NCI-H748 (cell line): Measurements from ENCODE around the gene SAMD8.
A peak's percentile ranks its signal among the peaks of the same experiment; 100 is the strongest.
"Not testable (repeated sequence)": the region's sequence is repeated elsewhere in the genome, so short reads cannot be mapped to it uniquely, and the experiment has no call there.

Experiments used
- DNase-seq: peaks from one replicate; lab custom pipeline; 2025; ENCODE audit not compliant: unreplicated experiment; lab: John Stamatoyannopoulos, UW

SAMD8 gene

GRCh38 chr10:75137533-75138438, 26.3 kb downstream of the SAMD8 start:
- no peak for DNase-seq

DNA sequence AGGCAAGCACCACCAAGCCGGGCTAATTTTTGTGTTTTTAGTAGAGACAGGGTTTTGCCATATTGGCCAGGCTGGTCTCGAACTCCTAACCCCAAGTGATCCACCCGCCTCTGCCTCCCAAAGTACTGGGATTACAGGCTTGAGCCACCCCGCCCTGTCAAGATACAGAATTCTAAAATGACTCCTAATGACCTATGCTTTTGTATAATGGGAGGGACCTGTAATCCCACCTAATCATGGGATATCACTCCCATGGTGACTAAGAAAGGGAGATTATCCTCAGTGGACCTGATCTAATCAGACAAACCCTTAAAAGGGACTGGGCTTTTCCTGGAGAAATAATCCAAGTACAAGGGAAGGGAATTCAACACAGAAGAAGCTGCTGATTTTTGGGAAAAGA, 28.8 kb downstream of the SAMD8 start:
- DNase-seq = no peak

GRCh38 chr10:75143353-75143752, 31.9 kb downstream of the SAMD8 start:
- DNase-seq = no peak

DNA sequence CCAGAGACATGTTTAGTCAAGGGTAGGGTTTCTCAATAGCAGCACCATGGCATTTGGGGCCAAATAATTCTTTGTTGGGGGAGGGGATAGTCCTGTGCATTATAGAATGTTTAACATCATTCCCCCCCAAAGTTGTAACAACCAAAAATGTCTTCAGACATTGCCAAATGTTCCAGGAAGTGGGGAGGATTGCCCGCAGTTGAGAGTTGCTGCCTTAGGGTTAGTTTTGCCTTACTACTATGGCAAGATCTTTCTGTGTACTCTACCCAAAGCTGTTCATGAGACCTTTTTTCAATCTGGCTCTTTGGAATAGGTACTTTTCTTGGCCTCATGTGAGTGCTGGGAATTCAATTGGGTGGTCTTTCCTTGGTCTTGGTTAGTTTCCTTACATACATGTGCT, 34.1 kb downstream of the SAMD8 start:
- DNase-seq = no peak

DNA sequence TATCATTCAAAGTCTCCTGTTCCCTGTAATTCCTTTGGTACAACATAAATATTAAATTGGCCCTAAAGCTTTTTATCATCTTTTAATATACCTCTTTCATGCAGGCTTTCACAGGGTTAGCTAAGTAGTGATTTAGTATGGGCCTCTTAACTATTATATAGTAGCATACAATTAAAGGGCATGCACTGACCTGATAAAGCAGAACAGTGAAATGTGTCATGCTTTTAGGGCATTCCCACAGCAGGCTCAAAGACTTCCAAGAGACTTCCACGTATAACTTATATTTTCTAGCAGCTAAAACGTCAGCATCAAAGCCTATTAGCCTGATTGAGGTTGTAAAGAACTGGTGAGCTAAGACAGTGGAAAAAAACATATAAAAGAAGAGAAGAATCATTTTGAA, 35.3 kb downstream of the SAMD8 start:
- DNase-seq = no peak

DNA sequence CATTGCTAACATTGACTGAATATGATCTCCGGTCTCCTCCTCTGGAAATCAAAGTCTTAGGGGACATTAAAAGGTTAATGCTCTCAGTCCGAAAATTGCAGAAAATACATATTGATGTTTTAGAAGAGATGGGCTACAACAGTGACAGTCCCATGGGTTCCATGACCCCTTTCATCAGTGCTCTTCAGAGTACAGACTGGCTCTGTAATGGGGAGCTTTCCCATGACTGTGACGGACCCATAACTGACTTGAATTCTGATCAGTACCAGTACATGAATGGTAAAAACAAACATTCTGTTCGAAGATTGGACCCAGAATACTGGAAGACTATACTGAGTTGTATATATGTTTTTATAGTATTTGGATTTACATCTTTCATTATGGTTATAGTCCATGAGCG, 39.2 kb downstream of the SAMD8 start:
- DNase-seq = no peak

DNA sequence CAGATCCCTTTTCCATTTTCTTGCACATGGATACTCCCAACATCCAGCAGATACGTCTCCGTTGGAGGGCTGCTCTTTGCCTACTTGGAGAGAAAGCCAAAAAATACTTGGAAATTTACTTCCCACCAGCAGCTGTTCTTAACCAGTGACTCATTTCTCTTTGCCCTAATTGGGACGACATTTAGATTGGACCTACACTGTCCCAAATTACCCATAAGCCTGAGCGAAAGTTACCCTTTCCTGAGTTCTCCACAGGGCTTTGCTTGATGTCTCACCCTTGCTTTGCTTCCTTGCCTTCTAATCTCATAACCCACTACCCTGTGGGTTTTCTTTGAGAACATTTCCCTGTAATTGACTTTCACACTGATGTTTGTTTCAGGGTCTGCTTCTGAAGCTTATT, 48.1 kb downstream of the SAMD8 start:
- no peak for DNase-seq

DNA sequence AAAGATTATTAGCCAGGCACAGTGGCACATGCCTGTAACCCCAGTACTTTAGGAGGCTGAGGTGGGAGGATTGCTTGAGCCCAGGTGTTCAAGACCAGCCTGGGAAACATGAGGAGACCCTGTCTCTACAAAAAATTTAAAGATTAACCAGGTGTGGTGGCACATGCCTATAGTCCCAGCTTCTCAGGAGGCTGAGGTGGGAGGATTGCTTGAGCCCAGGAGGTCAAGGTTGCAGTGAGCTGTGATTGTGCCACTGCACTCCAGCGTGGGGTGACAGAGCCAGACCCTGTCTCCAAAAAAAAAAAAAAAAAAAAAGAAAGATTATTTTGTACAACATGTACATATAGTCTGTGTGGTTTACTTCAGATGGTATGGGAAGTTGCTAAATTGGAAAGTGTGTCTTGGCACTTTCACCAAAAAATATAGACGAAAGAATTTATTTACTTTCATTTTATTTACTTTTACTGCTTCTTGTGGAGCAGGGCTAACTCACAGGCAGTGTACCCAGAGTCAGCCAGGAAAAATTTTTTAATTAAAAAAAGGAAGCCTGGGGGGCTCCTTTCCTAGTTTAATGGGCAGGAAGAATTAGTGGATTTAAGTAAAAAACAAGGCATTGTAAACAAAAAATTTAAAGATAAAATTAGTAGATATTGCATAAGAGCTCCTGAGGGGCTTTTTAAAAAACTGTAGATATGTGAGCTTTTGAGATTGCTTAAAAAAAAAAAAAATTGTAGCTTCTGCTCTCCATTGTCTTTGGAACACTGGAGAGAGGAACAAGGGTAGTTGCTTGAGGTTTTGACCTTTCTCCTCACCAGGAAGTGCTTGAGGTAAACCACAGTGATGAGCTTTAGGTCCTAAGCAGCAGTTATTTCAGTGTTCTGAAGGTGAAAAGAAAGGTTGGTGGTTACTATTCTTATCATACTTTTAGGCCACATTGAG, 54.5 kb downstream of the SAMD8 start:
- DNase-seq = no peak

DNA sequence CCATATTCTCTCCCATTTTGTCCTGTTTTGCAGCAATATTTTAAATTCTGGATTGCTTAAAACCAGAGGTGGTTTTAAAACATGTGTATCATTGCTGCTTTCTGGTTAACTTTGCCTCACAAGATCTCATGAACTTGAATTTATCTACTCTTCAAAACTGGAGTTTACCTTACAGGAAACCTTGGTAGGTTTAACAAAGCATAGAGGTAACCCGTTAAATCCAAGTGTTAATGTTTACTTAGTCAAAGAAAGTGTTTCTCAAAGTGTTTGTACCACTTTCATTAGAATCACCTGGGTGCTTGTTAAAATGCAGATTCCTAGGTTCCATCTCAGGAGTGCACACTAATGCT, 55.1 kb downstream of the SAMD8 start:
- DNase-seq = no peak

- no peak for DNase-seq
Observed at GRCh38 chr10:75168275-75168674, 56.8 kb downstream of the SAMD8 start.

- DNase-seq = no peak
Observed at GRCh38 chr10:75170215-75170614, 58.8 kb downstream of the SAMD8 start.

GRCh38 chr10:75175046-75175445, 63.6 kb downstream of the SAMD8 start:
- no peak for DNase-seq

GRCh38 chr10:75176046-75176445, 64.6 kb downstream of the SAMD8 start:
- no peak for DNase-seq

DNA sequence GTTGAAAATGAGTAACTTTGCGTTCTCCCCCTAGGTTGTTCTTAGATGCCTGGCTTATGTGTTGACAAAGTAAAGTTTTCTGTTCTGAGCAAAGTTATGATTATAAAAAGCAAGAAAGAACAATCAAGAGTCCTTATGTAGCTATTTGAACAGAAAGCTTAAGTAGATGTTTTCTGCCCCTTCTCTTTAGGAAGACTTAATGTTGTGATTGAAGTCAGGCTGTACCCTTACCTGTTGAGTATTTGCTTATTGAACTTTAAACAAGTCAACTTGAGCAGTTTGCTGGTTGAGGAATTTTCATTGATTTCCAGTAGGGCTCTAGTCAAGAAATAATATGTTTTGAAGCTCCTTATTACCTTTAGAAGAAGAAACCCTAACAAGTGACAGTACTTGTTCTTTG, 65.3 kb downstream of the SAMD8 start:
- no peak for DNase-seq

GRCh38 chr10:75179657-75180177, 68.3 kb downstream of the SAMD8 start:
- DNase-seq = no peak

DNA sequence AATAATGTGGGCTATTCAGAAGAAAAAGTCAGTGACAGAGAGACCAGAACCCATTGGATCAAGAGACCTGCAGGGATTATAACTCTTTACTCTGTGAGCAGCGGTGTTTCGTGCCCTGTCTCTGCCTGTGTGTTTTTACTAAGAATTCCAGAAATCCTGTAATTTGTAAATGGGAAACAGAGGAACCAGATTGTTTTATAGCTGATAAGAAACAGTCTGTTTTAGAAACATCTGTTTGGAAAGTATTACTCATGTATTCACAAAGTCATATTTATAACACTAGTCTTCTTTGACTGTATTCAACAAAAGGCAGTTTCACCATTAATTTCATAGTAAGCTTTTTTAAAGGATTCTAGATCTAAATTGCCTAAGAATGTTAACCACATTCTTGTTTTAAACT, 69.1 kb downstream of the SAMD8 start:
- DNase-seq = no peak

- DNase-seq = no peak
Observed at GRCh38 chr10:75181073-75181472, 69.6 kb downstream of the SAMD8 start.

DNA sequence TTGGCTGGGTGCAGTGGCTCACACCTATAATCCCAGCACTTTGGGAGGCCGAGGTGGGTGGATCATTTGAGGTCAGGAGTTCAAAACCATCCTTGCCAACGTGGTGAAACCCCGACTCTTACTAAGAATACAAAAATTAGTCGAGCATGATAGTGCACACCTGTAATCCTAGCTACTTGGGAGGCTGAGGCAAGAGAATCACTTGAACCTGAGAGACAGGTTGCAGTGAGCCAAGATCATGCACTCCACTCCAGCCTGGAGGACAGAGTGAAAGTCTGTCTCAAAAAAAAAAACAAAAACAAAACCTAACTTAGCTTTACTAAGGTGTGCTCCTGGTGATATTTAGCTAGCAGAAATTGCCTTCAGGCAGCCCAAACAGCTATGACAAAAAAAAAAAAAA, 74.9 kb downstream of the SAMD8 start:
- DNase-seq = no peak

DNA sequence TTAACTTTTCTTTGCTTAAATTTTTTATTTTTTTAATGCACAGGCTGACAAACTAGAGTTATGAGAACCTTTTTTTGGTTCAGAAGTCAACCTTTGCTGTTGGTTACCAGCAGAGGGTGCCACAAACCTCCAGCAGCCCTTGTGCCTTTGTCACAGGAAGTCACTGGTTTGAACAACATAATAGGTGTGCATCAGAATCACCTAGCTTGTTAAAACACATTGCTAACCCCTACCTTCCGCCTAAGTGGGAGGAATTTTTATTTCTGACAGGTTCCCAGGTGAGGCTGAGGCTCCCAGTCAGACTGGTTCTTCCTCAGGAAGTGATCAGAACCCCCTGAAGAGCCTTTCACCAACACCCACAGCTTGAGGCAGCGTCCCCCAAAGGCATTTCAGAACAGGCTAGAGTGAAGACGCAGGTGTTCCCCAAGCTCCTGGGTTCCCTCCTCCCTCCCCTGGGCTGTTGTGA, 76.5 kb downstream of the SAMD8 start:
- DNase-seq = peak; percentile 36

GRCh38 chr10:75188522-75188921, 77.1 kb downstream of the SAMD8 start:
- DNase-seq = not testable (repeated sequence)

DNA sequence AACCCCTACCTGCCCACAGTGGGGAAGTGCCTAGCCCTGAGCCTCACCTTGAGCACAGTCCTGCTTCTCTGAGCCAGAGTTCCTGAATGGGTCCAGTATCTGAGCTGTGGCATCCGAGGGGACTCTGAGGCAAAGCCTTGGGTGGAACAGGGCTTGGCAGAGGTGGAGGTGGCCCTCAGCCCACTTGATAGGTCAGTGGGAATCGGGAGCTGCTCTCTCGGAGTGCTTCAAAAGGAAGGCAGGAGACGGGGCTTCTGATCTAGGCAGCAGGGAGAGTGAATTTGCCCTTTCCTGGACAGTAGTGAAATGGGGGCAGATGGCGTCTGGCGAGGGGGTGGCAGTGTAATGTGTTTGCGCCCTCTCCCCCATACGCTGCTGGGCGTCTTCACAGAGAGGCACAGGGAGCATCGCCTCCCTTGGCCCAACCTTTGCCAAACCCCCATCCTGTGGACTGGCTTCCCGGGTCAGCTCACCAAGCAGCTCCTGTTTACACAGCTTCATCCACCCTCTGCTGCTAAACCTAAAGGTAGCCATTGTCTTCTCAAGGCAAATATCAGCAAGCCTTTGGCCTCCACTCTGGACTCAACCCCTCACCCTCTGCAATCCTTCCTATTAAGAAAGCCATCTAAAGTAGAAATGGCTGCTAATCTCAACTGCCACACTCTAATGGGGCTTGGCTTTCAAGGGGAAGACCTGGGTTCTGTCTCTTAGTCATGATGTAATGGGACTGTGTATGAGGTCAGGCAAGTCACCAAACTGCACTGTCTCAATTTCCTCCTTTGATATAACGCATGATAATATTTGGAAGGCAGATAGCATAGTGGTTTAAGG, 78.0 kb downstream of the SAMD8 start:
- DNase-seq = no peak
